Calu3 (cell line): ENCODE measurements around the gene PIH1D2. TPM values are rescaled to one million over a fixed set of nuclear protein-coding genes. Genes with fewer than 3 reads are reported as not detected.

Source experiments
- BruUV-seq: library from RNA; stranded (reverse); fragments of 400-500 nt; replicated peaks from 2 replicates; lab custom pipeline; 2021; lab: Mats Ljungman, UMichigan
- CTCF ChIA-PET: fragments of 300-600 bp; sonication (Branson Sonifier 250); formaldehyde crosslinking; loops from one replicate; lab custom pipeline; 2022; ENCODE audit warnings: antibody characterized with exemption; lab: Charles Lee
- DNase-seq: peaks from one replicate; pipeline ENCODE4 v3.0.0; 2022
- H3K27ac Mint-ChIP-seq: one replicate; pipeline ENCODE4 v1.8.0; 2022; ENCODE audit warnings: mixed read lengths; ENCODE audit not compliant: unreplicated experiment
- H3K27me3 Mint-ChIP-seq: one replicate; pipeline ENCODE4 v1.8.0; 2022; ENCODE audit warnings: mixed read lengths; ENCODE audit not compliant: unreplicated experiment
- H3K36me3 Mint-ChIP-seq: one replicate; pipeline ENCODE4 v1.8.0; 2022; ENCODE audit warnings: mild to moderate bottlenecking, moderate library complexity, mixed read lengths; ENCODE audit not compliant: insufficient read depth, unreplicated experiment
- H3K4me1 Mint-ChIP-seq: one replicate; pipeline ENCODE4 v1.8.0; 2022; ENCODE audit warnings: mild to moderate bottlenecking, low read depth, mixed read lengths; ENCODE audit not compliant: unreplicated experiment
- H3K4me3 Mint-ChIP-seq: one replicate; pipeline ENCODE4 v1.8.0; 2022; ENCODE audit warnings: mild to moderate bottlenecking, low read depth, moderate library complexity, mixed read lengths; ENCODE audit not compliant: unreplicated experiment
- H3K9me3 Mint-ChIP-seq: one replicate; pipeline ENCODE4 v1.8.0; 2022; ENCODE audit warnings: low read depth, mixed read lengths; ENCODE audit not compliant: unreplicated experiment
- CTCF ChIP-seq: fragments of 200-600 bp; IDR thresholded peaks from one replicate; pipeline ENCODE4 v1.8.0; 2022; ENCODE audit warnings: antibody characterized with exemption; ENCODE audit not compliant: unreplicated experiment
- intact Hi-C: fragments of 100-400 bp; cut with micrococcal nuclease; formaldehyde crosslinking; loops from one replicate; pipeline ENCODE4 v1.10.0; 2022; ENCODE audit not compliant: unreplicated experiment
- total RNA-seq: library from RNA; stranded (reverse); gene quantifications from 2 replicates; pipeline ENCODE4 v1.2.3, GENCODE V29; 2022

The PIH1D2 gene
- total RNA-seq, 1 experiment from 2014 or later = 1.6 TPM

GRCh38 chr11:112024178-112024772, 49.5 kb downstream of the PIH1D2 start:
- DNase-seq = no peak
- no peak for TF ChIP-seq CTCF
- intact Hi-C loops = no loop called here
- Mint-ChIP-seq H3K9me3 (no peaks in the 10 kb centered on the region), H3K4me1 (no peaks in the 10 kb centered on the region), H3K4me3 (peak overlapping the region; percentile 93), H3K27me3 (no peaks in the 10 kb centered on the region), H3K36me3 (peaks cover 22% of the 10 kb centered on the region), H3K27ac (peak overlapping the region; percentile 80)
- no TSS peak for BruUV-seq
- CTCF ChIA-PET = no interaction called here

- Mint-ChIP-seq H3K27me3 (no peaks in the 10 kb centered on the region), H3K4me3 (no peak overlapping the region), H3K27ac (no peak overlapping the region), H3K4me1 (no peaks in the 10 kb centered on the region), H3K9me3 (no peaks in the 10 kb centered on the region), H3K36me3 (peaks cover 22% of the 10 kb centered on the region)
- intact Hi-C loops = no loop called here
- BruUV-seq = no TSS peak
- DNase-seq = no peak
- CTCF ChIA-PET = interaction anchor here (0.9 kb wide), 1 partner anchor 41 kb away, joined by 3 read pairs; no protein-coding TSS in a partner anchor
- no peak for TF ChIP-seq CTCF
Observed at GRCh38 chr11:112023104-112023503, 50.7 kb downstream of the PIH1D2 start.

- no peak overlapping the region for H3K27ac Mint-ChIP-seq
- H3K4me1 Mint-ChIP-seq = peaks cover 8% of the 10 kb centered on the region
- no peaks in the 10 kb centered on the region for H3K36me3 Mint-ChIP-seq
- no peaks in the 10 kb centered on the region for H3K9me3 Mint-ChIP-seq
- no peak for TF ChIP-seq CTCF
- intact Hi-C loops = no loop called here
- CTCF ChIA-PET = no interaction called here
- no peak overlapping the region for H3K4me3 Mint-ChIP-seq
- DNase-seq = no peak
- no TSS peak for BruUV-seq
- no peaks in the 10 kb centered on the region for H3K27me3 Mint-ChIP-seq
Observed at GRCh38 chr11:112019066-112019465, 54.8 kb downstream of the PIH1D2 start.

Other genes with a start within 250 kb of the PIH1D2 start
- gene ALG9, start 202.4 kb downstream of the PIH1D2 start, total RNA-seq = 12.6 and 14.2 TPM in 2 replicates
- gene FDXACB1, start 194.9 kb downstream of the PIH1D2 start, total RNA-seq = 1.7 and 1.8 TPM in 2 replicates
- 28.1 and 29.8 TPM in 2 replicates for gene CFAP68, start 194.5 kb downstream of the PIH1D2 start, total RNA-seq
- gene CRYAB, start 162.2 kb downstream of the PIH1D2 start, total RNA-seq = 0.66 and 1.9 TPM in 2 replicates
- gene HSPB2, start 161.3 kb downstream of the PIH1D2 start, total RNA-seq = not detected in 2 replicates
- 6.2 and 7.9 TPM in 2 replicates for gene C11orf52, start 155.1 kb downstream of the PIH1D2 start, total RNA-seq
- 2.6 and 2.9 TPM in 2 replicates for gene DIXDC1, start 136.7 kb downstream of the PIH1D2 start, total RNA-seq
- gene DLAT, start 48.6 kb downstream of the PIH1D2 start, total RNA-seq = 25.4 and 27.4 TPM in 2 replicates
- 13.0 and 14.7 TPM in 2 replicates for gene NKAPD1, start 282 bp upstream of the PIH1D2 start, total RNA-seq
- 33.2 and 36.7 TPM in 2 replicates for gene TIMM8B, start 12.7 kb upstream of the PIH1D2 start, total RNA-seq
- 56.6 and 59.1 TPM in 2 replicates for gene SDHD, start 12.9 kb upstream of the PIH1D2 start, total RNA-seq
- gene IL18, start 90.1 kb upstream of the PIH1D2 start, total RNA-seq = 111 and 121 TPM in 2 replicates
- not detected in 2 replicates for gene TEX12, start 93.4 kb upstream of the PIH1D2 start, total RNA-seq
- gene BCO2, start 101.5 kb upstream of the PIH1D2 start, total RNA-seq = 13.8 and 15.0 TPM in 2 replicates
- gene PTS, start 152.4 kb upstream of the PIH1D2 start, total RNA-seq = 28.8 and 29.3 TPM in 2 replicates
- not detected in 2 replicates for gene PLET1, start 186.8 kb upstream of the PIH1D2 start, total RNA-seq